RCC 7860 (cell line): ENCODE data around the gene OTOG.

Experiments
- DNase-seq: peaks from one replicate; pipeline ENCODE4 v3.0.0-alpha.2; 2015; ENCODE audit warnings: low spot score
- FAIRE-seq: peaks from 2 replicates; lab custom pipeline; 2012; peaks lifted over from hg19 to GRCh38; lab: Jason Lieb, UNC

The OTOG gene

DNA sequence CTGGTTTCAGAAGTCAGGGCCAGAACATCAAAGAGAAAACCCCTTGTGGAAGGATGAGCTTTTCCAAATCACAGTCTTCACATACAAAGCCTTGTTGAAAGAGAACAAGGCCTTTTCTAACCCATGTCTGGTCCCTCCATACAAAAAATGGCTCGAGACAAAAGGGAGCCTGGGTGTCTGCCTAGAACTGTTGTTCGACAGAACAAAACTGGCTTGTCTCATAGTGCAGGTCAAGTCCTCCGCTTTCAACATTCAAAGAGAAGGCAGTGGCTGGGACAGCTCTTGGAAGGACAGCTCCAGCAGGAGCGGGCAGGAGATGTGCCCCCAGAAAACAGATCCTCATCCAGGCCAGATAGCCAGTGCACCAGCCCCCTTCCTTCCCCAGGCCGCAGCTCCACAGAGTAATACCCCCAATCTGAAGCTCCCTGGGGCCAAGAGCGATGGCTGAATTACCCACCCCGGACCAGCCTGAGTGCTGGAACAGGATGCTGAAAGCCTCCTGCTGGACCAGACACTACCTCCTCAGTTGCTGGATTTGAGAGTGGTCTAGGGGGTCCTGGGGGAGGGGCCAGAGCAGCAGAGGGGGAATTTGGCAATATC, 30.4 kb upstream of the OTOG start:
- FAIRE-seq, result no peak
- no peak for DNase-seq

DNA sequence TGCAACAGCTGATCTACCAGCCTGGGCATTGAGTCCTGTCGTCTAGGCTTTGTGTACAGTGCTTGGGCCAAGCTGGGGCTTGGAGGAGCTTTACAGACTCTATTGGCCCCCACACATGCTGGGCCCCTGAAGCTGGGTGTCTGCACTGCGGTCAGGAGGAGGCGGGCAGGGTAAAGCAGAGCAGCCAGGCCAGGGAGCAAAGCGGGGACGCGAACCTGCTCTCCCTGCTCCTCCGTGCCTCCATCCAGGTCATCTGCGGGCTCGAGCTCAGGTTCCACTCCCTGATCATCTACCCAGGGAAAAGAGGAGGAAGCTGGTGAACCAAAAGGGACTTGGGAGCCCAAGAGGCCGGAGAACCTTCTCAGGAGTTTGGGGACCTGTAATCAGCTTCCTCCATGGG, 29.9 kb upstream of the OTOG start:
- FAIRE-seq (no peak), DNase-seq (no peak)

DNA sequence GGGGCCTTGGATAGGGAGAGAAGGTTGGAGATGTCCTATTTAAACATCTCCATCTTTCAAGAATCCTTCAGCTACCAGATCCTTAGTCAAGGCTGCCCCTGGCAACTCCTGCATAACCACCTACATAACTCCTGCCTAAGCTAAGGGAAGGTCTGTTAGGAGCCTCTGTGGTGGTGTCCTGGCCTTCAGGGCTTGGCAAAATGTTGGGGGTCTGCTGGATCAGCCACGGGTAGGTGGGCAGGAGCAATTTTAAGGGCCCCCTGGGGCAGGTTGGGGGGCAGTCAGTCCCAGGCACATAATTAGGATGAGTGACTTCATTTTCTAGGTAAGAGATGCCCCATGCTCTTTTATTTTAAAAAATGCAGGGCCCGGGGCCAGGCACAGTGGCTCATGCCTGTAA, 28.7 kb upstream of the OTOG start:
- DNase-seq, result no peak
- FAIRE-seq, result no peak

DNA sequence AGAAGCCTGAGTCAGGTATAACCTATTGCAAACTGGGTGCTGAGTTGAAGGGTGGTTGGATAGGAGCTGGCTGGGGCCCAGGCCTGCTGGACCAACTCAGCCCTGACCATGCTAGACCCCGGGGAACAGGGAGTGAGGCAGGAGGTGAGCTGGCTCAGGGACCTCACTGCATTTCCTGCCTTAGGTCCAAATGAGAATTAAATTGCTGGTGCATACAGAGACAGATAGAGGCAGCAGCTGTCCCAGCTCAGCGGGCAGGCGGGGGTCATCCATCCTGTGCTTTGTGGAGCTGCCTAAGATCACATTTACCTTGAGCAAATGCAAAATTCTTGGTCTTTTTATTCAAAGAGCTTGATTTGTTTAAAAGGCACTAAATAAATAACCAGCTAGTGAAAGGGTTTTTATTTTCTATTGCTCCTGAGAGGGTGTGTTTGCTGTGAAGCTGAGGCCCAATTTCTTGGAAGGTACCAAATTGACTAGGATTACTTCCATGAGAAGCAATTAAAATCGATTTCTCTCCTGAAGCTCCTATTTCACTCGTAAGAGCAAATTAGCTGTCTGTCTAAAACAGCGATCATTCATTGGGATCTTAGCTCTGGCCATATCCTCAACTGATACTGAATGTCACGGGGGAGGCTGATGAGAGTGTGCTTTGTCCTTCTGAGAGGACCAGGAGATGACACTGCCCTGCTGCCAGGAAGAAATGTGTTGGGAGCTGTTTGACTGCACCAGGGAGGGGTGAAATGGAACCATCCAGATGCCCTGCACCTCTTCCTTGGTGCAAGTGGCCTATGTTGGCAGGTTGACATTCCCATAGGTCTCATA, 27.8 kb upstream of the OTOG start:
- FAIRE-seq, result no peak
- DNase-seq, result no peak

DNA sequence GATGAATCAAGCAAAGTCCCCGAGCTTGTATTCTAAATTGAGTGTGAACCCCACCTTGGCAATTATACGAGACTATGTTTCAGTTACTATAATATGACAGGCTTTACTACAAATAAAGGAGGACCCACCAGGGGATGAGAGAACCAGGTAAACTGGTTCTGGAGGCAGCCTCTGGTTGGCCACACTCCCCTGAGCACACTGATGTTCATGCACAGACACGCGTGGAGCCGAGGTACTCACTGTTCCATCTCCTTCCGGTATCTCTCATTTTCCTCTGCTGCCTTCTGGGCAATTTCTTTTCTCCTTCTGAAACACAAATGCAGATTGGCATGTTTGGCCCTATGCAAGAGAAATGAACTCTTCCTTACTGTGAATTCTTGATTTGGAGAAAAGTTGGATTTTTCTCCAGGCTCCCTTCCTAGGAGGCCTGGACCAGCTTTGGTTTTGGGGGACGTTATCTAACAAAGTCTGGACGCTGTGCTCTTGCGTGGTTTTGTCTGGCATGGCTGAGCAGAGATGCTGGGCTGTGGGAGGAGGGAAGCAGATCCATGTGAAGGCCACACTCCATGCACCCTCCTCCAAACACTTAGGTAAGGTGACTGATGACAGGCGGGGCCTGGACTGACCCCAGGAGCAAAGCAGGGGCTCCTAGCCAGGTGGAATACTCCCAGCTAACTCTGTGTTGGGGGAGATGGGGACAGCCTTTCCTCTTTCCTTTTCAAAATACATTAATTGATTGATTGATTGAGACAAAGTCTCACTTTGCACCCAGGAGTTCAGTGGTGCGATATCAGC, 25.8 kb upstream of the OTOG start:
- no peak for DNase-seq
- FAIRE-seq, result no peak

DNA sequence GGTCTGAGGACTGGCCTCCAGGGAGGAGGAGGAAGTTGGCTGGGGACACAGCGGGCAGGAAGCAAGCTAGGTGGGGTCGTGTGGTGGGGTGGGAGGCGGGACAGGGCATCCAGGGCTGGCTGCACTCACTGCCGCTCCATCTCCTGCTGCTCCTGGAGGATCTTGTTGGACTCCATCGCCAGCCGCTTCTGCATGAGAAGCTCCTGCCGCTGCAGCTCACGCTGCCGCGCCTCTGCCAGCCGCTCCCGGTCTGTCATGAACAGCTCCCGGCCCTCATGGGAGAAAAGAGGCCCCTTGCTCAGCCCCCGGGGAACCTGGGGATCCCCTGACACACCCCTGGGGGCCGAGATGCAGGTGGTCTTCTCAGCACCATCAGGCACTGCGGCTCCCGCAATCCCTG, 24.4 kb upstream of the OTOG start:
- FAIRE-seq (no peak), DNase-seq (no peak)

DNA sequence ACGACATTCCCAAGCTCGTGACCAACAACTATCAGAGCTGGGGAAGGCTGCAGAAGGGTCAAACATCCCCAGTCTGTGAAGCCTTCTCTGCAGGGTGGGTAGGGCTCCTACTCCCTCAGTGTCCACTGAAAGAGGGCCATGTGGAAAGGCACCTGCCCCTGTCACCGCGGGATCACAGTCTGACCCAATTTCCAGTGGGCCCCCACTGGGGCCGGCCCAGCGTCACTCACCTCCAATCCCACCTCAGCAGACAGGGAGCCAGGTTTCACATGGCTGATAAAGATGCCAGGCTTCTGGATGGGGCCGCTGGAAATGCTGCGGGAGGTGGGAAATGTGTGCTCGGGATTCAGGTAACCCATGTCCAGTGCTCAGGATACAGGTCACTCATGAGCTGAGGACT, 22.8 kb upstream of the OTOG start:
- FAIRE-seq (no peak), DNase-seq (no peak)

DNA sequence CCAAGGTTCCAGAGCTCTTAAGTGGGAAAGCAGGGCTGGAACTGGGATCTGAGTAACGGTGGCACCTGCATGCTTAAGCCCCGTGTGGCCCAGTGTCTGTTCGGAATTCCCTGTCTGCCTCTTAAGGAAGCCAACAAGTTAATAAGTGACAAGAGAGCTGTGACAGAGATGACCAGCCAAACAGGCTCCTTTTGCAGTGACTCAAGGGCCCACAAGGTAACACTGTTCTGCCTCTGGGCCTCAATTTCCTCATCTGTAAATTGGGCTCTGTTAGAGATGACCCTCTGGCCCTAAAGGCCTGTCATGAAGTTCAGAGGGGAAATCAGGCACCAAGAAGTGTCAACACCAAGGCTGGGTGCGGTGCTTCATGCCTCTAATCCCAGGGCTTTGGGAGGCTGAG, 21.5 kb upstream of the OTOG start:
- FAIRE-seq, result no peak
- peak; percentile 20 for DNase-seq

DNA sequence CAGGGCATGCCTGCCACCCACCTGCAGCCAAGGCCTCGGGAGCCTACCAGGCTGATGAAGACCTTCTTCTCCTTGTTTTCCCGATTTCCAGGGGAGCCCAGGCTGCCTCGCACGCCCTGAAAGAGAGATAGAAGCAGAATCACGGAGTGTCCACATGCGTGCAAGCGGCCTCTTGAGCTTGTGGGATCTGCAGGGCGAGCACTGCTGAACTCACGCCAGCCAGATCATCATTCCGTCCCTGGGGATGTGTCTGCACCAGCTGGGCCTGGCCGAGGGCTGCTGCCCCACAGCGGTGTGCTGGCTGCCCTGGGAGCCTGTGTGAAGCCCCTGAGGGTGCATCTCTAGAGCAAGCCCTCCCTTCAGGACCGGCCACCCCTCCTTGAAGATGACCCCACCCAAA, 20.7 kb upstream of the OTOG start:
- FAIRE-seq (no peak), DNase-seq (no peak)

DNA sequence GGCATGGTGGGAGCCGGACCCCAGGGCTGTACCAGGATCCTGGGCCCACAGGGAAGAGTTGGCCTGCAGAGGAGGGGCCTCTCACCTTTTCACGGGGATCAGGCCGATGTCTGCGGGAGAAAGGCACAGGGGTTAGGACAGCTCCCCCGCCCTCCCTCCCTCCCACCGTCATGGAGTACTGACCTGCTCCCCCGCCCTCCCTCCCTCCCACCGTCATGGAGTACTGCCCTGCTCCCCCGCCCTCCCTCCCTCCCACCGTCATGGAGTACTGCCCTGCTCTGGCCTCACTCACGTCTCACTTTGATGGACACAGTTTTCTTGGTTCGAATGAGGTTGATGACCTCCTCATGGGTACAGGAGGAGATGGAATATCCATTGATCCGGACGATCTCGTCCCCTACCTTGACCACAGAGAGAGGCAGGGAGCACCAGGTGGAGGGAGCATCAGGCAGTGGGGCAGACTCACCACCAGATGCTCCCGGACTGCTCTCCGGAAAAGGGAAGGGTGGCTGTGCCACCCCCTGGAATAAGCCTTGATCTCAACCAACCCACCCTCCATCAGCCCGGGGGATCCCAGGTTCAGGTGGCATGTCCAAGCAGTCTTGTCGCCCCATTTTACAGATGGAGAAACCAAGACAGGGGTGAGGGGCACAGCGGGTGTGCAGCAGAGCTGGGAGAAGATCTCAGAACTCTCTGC, 20.0 kb upstream of the OTOG start:
- DNase-seq, result no peak
- FAIRE-seq, result no peak

DNA sequence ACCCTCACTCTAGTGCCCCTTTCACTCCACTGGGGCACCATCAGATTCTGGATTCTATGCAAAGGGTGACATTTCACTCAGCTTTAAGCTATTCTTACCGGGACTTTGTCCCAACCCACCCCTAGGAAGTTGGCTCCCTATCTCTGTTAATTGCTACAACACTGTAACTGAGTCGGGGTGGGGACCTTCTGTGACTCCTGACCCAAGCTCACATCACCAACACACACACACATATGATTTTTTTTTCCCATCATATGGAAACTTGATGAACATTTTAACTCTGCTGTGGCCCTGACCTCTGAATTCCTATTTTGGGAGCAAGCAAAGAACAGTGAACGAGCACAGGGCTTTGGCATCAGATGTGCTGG, 19.4 kb upstream of the OTOG start:
- DNase-seq (no peak), FAIRE-seq (no peak)

DNA sequence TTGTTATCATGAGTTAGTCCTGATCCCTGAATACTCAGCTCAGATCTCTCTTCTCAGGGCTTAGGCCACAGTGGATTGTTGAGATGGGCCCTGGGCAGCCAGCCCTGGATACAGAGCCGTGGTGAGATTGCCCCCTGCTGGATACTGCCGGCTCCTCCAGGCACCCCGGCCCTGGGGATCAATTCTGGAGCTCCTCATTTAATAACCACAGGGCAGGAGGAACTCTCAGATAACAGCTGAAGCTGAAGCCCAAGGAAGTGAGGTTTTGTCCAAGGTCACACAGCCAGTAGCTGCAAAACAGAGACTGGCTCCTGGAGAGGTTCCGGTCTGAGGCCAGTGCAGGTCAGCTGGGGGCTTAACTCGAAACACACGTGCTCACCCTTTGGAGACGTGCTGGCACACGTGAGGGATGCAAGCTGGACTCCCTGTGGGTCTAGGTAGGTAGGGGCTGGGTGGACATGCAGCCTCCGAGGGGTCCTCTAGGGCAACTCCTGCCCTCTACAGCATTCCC, 18.8 kb upstream of the OTOG start:
- no peak for FAIRE-seq
- DNase-seq, result peak; percentile 19

DNA sequence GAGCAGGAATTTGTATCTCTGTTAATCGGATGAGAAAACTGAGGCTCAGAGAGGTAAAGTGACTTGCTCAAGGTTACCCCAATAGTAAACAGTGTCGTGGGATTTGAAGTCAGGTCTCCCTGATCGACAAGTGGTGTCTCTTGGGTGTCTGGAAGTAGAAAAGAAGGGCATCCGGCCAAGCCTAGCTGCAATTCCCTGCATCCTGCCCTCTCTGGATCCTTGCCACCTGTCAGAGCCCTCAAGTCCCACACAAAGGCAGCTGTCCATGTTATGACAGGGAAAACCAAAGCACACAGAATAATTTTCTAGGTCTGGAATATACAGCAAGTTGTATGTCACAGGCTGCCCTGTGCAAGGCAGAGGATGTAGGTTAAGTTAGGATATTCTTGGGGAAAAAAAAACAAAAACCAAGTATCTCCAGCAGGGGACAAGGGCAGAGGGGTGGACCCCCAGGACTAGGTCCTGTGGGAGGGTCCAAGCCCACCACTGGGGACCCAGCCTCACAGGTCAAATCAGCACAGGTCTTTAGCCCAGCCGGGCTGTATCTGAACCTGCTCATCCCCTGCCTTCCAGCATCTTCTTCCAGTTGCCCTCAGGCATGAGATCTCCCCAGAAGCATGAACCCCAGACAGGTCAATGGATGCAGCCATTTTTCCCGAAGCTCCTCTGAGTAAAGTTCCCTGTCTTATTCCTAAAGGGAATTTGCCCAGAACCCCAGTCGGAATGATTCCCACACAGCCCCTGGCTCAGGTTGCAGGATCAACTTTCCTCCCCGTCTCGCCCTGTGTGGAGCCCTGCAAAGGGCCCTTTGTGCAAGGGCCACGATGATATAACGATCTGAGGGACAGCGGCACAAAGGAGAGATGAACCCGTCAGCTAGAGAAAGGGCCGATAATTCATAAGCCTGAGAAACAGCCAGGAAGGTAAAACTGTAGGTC, 17.9 kb upstream of the OTOG start:
- no peak for DNase-seq
- no peak for FAIRE-seq

DNA sequence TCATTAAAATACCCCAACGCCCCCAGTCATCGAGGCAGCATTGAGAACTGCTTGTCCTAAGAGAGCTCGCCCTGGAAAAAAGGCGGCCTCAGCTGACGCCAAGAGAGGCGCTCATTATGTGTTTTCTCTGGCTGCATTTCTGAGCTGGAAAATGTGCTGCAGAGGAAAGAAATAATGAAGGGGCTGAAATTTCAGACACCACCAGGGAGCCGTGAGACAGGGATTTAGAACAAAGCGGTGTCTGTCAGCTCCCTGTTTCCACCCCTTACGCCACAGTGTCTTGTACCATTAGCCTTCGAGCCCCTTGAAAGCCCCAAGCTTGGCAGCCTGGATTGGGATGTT, 17.2 kb upstream of the OTOG start:
- DNase-seq (no peak), FAIRE-seq (no peak)

DNA sequence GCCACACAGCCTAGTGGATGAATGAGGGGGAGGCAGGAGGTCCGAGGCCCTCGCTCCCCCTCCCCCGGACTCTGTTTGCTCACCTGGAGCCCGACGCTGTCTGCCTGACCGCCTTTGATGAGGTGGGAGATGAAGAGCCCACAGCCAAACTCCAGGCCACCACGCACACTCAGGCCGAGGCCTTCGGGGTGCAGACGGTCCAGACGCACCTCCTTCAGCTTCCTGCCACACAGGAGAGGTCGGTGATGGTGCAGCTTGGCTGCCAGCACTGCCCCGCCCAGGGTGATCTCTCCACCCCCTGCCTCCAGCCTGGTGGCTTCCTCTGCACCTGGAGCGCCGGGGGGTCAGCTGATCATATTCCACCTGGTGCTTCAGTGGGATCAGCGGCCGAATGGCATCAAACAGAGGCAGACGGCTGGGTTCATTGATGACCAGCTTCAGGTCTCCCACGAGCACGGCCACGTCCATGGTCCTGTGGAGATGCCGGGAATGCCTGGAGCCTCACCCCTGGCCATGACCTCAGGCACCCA, 15.9 kb upstream of the OTOG start:
- no peak for DNase-seq
- no peak for FAIRE-seq

DNA sequence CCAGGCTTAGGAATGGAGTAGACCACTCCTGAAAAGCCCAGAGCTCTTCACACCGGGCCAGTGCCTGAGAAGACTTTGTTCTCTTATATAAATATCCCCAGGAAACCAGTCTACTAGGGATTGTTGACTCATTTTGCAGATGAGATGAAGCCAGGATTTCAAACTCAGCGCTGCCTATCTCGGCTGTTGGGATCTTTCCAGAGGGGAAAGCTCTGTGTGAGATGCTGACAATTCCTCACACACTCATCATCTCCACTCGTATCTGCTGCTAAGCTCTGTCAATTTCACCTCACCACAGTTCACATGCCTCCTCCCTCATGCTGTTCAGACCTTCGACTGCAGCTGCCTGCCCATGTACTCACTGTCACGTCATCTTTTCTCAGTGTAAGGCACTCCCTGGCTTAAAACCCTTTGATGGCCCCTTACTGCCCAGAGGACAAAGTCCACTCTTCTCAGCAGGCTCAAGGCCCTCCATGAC, 15.4 kb upstream of the OTOG start:
- FAIRE-seq (no peak), DNase-seq (no peak)

DNA sequence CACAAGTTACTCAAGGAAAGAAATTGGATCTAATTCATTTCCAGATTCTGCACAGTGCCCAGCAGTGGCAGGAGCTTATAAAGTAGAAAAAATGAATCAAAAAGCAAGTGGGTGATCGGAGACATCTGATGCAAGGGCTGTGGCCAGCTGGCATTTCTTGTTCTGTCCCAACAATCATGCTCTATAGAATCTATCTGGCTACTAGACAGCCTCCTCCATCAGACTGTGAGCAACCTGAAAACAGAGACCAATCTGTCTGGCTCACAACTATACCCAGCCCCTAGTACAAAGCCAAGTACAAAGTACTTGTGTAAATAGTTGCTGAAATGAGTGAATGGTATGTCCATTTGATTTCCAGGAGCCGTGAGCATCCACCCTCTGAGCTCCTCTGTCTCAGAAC, 14.3 kb upstream of the OTOG start:
- DNase-seq, result no peak
- no peak for FAIRE-seq

DNA sequence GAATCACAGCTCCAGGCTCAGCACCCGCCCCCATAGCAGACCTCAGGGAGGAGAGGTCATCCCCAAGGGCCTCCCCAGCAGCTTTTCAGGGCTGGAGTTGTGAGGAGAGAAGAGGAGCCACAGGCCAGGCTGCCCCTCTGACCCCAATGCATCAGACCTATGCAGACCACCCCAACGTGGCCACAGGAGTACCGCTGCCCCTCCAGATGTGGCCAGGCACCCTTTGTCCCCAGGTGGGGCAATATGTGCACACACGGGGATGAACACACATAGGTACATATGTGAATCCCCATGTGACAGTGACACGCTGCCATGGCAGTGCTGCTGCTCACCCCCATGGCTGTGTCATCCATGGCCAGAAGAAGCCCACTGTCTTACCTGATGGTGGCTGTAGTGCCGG, 13.7 kb upstream of the OTOG start:
- FAIRE-seq (no peak), DNase-seq (no peak)

DNA sequence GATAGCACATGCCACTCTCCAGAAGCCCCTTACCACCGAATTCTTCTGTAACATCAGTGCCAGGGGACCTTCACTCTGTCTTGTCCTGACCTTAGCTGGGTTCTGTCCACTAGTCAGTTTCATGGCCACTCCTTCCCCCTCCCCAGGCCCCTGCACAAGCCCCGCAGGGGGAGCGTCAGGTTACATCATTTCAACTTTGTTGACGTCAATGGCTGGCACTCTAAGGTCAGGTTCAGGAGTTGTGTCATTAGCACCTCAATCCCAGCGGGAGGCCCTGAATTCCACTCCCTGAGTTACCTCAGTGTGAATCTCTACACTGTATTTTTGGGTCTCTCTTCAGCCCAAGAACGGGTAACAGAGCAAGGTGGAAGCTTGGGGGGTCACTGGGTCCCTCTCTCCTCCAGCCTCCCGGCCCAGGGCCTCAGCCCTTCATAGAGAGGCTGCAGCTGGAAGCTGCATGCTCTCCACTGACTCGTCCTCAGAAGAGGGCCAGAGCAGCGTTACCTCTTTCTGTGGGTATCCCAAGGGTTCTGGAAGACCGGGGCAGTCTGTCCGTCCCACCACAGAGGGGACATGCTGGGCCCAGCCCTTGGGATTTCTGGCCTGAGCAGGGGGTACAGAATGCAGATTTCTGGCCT, 13.2 kb upstream of the OTOG start:
- FAIRE-seq (no peak), DNase-seq (no peak)
